ENCODE results near the gene ALDH1L1.

Gene ALDH1L1

DNA sequence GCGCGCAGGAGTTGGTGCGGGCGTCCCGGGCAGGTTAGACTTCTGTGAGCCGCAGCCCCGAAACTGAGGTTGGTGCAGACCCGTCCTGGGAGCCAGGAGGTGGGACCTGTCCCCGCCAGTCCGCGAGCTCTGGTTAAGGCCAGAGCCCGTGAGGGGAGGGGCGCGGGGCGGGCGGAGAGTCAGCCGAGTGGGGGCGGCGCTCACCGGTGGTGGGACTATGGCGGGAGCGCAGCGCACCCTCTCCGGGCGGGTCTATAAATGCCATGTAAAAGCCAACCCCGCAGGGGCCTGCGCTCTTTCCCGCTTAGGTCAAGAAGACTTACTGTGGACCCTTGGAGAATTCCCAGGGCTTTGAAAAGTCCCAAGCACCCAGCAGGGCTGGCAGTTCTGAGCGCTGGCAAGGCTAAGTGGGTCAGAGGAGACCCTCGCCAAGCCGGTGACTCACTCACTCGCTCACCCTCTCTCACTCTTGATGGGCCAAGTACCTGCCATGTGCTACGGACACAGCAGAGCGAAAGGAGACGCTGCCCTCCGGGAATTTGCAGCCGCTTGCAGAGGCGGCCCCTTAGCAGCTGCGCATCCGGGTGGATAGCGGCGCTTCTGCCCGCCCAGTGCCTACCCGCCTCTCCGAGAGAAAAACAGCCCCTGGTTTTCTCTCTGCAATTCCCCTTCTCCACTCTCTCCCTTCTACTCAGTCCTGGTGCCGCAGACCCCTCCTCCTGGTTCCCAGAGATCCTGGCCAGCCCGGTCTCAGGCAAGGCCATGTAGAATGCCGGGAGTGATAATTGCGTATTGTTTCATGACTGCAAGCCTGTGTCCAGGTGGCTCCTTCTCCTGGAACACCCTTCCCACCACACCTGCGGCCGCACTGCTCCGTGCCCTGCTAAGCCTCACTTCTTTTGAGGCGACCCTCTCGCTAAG is at the start of gene ALDH1L1:
Gene ALDH1L1, minus strand, starts transcription at position 110 of the 921 bp plus-strand sequence. CDS start 19,607 bp downstream, outside the sequence.
- DNase-seq = peak; percentile 65 to 67

DNA sequence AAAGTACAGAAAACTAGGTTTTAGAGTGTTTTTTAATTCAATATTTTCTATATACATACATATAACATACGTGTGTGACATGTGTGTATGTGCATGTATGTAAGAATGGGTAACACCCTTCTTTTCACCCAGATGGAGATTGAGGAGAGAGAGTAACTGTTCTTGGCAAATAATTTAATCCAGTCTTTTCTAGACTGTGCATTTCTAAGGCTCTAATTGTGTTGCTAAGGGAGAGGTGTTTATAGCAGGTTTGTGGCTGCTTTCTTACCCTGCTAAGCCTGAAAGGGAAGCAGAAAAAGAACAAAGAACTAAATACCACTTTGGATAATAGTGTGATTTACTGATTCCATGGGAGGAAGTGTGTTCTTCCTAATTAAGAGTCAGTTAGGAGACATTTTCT is 46.0 kb upstream of the ALDH1L1 start:
- DNase-seq = peak in 1 of 2 donors; percentile 72

DNA sequence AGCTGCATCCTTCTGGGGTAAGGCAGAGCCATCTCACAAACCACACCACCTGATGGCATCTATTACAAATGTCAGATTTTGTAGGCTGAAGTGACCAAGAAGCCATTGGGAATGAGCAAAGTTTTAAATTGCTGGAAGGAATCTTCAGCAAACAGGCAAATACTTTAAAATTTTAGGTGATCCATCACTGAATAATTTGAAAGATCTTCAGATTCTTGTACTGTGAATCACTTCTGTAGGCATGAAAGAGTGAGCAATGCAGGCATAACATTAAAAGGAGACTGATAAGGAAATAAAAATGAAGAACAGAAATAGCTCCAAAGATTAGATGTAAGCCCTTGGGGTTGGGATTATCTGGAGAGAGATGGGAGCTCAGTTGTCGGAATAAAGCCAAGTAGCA is 36.0 kb upstream of the ALDH1L1 start:
- DNase-seq = no peak

DNA sequence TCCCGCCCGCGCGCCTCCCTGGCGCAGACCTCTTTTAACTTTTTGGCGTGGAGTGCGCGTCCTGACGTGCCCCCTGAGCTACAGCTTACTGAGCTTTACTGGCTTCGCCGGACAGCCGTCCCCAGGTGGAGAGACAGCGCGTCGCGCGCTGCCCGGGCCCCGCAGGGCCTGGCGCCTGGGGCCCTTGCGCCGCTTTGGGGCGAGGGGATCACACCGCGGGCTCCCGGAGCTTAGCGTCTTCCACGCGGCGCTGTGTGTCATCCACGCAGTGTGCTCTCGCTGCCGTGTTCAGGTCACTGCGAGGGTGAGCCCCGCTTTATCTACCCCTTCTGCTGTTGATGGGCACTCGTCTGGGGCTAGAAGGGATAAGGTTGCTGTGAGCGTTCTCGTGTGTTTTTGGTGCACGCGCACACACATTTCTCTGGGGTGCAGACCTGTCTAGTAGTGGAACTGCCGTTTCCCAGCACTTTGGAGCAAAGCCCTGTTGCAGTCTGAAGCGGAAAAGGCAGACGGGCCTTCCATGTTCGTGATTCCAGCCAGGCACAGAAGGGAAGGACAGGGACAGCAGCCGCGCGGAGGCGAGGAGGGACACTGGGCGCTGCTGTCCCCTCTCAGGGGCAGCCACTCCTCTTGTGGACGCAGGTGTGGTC is 33.1 kb upstream of the ALDH1L1 start:
- no peak for DNase-seq

DNA sequence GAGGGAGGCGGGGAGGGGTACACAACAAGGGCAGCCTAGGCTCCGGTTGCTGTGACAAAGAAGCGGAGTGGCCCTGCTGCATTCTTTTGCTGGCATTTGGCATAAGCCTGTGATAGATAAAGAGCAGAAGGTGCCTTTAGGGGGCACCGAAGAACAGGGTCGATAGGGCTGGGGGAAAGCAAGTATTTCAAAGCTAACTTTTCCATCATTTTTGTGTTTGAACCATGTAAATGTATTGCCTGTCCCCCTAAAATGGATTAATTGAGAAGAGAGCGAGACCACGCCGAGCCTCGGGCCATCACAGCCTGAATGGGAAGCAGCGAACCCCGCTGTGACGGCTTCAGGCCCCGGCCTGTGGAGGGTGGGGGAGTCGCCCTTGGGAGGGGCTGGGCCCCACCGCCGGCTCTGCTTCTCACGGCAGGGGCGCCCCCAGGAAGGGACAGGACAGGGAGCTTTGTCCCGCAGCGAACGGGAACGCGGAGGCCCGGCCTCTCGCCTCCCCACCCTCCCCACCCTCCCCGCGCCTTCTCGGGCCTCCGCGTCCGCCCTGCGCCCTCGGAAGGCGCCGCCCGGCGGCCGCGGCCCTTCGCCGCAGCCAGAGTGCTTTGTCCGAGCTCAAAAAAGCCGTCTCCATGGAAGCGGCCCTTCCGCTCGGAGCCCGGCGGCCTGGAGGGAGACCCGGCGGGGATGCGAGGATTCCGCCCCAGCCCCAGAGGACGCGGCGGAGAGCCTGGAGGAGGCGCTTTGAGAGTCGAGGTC is 32.4 kb upstream of the ALDH1L1 start:
- no peak for DNase-seq

DNA sequence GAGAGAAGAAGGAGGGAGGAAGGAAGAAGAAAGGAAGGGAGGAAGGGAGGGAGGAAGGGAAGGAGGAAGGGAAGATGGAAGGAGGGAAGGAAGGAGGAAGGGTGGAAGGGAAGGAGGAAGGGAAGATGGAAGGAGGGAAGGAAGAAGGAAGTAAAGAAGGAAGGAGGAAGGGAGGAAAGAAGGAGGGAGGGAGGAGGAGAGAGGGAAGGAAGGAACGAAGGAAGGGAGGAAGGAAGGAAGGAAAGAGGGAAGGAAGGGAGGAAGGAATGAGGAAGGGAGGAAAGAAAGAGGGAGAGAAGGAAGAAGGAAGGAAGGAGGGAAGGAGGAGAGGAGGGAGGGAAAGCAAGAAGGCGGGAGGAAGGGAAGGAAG is 31.8 kb upstream of the ALDH1L1 start:
- no peak for DNase-seq

DNA sequence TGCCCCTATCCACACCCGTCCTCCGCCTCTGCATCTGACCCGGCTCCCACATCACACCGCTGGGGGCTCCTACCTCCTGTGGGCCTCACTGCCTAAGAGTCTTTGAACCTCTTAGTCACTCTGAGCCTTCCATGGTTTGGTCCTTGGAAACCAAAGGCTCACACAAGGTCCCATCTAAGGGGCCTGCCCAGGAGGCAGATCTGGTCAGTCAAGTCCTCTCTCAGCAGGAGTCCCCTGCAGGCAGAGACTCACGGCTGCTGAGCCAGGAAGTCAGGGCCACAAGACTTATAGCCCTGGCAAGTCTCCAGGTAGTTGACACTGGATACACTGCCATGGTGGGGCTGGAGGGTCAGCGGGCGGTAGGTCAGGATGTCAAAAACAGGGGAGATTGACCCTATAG is 31.2 kb upstream of the ALDH1L1 start:
- no peak for DNase-seq

DNA sequence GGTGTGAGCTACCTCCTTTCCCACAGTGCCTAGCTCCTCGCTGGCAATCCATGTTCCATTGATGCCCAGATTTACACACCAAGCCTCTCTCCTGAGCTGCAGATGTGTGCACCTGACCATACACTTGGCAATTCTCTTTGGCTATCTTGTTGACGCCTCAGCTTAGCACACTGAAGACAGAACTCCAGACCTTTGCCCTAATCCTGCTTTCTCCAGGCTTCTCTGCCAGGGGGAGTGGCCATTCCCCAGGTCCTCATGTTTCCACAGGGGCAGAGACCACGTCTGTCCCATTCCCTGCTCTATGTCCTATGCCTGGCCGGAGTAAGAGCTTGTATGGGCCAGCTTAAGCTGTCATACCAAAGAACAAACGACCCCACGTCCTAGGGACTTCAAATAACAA is 30.2 kb upstream of the ALDH1L1 start:
- DNase-seq = no peak

DNA sequence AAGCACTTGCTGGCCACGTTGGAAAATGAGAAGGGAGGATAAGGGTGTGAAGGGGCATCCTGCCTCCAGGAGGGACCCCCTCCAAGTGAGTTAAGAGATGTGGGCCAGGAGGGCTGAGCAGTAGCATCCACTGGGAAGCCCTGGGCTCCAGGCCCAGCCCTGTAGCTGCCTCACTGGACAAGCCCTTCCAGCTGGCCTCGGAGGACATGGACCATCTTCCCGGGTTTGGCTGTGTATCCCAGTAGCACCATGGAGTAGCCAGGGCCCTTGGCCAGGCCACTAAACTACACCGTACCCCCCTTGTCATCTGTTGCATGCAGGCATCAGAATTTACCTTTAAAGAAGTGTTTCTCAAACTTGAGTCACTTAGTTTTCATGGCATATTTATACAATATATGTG is 29.4 kb upstream of the ALDH1L1 start:
- DNase-seq = no peak

DNA sequence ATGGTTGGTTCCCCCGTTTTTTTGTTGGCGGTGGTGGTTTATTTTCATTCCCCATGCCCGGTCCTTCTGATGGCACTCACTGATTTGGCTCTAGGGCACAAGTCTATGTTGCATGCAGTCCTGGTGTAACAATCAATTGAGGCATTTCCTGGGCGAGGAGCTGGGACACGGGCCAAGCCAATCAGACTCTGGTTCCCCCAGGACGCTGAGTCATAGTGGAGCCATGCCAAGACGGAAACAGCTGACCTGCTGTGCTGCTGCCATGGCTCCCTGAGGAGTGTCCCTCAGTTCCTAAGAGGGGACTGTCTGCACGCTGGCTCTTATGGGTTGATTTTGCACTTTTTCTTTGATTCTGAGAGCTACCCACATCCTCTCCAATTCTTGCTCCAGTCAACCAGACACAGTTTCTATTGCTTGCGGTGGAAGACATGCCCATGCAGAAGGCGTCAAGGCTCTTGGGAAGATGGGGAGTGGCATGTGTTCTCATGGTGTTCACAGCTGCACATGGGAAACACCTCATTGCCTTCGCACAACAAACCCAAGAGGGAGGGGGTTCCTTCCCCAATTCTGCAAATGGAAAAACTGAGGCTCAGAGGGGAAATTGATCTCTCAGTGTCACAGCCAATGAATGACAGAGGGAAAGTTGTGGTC is 28.3 kb upstream of the ALDH1L1 start:
- peak in 1 of 2 donors; percentile 4 for DNase-seq

DNA sequence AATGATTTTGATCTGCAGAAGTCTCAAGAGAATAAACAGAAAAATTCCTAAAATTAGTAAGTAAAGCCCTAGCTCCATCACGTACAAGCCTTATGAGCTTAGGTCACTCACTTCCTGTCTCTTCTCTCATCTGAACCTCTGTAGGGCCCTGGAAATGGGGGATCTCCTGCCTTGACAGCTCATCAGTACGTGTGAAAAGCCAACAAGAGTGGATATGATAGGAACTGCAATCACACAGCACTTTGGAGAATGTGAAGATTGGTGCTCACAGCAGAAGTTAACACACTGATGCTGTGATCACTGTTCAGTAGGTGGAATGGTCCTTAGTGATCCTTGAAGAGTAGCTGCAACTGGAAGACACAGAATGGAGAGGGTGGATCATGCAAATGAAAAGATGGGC is 27.8 kb upstream of the ALDH1L1 start:
- no peak for DNase-seq

DNA sequence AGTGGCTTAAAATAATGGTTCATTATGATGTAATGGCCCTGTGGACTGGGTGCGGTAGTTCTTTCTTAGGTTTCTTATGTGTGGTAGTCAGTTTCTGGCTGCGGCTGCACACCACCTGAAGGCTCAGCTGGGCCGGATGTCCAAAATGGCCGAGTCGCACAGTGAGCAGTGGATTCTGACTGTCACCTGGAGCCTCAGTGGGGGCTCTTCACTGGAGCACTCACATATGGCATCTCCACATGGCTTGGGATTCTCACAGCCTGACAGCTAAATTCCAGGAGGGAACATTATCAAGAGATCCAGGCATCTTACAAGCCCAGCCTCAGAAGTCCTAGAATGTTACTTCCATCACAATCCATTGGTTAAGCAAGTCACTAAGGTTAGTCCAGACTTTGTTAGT is 26.8 kb upstream of the ALDH1L1 start:
- DNase-seq = no peak

DNA sequence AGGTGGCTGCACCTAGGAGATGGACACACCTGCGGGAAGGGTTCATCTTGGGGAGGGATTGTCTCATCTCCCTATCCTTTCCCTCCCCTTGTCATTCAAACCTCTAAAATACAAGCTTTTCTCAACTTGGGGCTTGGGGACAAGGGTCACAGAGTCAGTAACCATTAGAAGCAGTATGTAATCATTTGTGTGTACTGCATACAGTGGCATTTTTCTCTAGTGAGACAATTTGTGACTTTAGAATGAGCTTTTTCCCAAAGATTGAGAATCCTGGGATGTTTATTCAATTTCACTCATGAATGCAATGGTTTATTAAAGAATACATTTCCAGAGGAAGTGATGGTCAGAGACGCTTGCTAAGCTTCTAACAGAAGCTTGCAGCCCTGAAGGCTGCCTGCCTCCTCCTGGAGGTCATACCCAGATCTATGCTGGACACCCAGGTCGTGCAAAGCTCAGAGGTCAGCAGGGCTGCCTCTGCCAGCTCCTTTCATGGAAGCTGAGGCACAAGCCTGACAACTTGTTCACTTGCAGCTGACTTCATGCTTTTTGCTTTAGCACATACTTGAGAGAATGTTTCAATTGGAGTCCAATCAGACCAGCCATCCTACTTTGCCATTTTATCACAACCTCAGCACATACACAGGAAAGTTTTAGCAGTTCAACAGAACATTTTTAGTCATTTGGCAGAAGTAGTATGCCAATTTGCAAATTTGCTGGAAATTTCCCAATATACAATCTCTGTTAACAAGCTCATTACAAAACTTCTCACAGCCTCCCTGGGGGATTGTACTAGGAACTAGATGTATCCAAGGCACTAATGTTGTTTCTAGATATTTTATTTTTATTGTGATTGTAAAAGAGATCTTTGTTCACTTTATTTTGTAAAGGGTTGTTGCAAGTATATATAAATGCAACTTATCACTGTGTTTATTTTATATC is 25.6 kb upstream of the ALDH1L1 start:
- DNase-seq = no peak

DNA sequence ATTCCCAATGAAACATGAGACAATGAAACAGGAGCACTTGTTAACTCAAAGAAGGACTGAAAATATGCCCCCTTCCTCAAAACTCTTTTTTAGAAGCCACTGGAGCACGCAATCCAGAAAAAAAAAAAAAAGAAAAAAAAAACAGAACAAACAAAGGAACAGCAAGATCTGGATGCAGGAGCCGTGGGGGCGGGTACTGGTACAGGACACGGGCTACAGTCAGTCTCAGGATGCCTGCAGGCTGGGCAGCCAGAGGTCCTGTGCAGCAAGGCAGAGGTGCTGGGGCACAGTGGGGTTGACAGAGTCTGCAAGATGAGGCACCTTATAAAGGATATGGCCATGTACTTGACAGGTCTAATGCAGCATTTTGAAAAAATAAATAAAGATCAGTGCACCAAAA is 22.3 kb upstream of the ALDH1L1 start:
- DNase-seq = no peak

DNA sequence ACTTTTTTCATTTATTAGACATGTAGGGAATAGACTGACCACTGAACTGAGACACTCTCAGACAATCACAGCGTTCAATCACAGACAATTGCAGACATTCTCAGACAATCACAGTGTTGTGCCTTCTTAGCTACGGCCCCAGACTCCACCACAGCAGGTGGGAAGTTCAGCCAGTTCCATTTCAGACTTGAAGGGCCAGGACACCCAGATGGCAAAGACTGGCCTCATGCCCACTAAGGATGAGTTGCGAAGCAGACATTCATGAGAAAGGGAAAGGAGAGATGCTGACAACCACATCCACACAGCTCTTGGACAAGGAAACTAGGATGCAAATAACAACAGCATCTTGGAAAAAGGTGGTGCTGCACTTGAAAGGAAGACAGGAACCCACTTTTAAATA is 21.9 kb upstream of the ALDH1L1 start:
- no peak for DNase-seq

DNA sequence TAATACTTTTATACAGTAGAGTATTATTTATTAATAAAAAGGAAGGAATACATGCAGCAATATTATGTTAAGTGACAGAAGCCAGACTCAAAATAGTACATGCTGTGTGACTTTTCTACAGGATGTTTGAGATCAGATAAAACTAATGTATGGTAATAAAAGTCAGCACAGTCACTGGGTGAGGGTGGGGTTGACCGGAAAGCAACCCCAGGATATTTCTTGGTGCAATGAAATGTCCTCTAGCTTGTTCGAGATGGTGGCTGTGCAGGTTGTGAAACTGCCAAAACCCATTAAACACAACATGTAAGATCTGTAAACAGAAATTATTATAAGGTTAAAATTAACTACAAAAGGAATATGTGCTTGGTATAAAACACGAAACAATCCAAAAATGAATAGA is 20.8 kb upstream of the ALDH1L1 start:
- DNase-seq = no peak

DNA sequence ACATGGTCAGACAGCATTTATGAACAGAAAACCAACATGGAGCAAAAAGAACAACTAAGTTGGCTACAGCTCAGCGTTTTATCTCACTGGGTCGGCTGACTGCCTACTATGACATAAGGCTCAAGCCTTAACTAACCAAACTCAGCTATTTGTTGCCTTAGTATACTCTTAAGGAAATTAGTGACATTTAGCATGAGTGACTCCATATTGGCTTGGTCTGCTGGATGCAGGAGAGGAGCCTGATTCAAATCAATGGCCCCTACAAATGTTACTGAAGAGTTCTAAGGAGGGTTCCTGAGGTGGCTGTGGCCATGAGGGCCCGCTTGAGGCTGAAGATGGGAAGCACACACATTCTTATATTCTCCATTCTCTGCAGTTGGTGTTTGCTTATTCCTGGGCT is 20.1 kb upstream of the ALDH1L1 start:
- DNase-seq = no peak

DNA sequence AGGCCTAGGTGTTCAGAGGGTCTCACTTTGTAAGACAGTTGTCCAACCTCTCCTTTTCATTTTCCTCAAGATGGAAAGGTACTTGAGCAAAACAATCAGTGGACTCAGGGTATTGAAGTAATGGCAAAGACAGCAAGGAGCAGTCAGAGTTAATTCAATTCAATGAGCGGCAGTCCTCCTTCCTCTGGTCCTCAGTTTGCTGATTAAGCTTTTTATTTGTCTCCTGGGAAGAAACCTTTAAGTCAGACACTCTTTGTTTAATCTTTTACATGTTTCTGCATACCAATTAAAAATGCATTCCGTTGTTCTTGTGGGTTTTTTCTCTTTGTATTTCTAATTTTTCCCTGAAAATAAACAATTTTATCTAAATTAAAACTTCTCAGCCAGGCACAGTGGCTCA is 18.9 kb upstream of the ALDH1L1 start:
- DNase-seq = no peak

DNA sequence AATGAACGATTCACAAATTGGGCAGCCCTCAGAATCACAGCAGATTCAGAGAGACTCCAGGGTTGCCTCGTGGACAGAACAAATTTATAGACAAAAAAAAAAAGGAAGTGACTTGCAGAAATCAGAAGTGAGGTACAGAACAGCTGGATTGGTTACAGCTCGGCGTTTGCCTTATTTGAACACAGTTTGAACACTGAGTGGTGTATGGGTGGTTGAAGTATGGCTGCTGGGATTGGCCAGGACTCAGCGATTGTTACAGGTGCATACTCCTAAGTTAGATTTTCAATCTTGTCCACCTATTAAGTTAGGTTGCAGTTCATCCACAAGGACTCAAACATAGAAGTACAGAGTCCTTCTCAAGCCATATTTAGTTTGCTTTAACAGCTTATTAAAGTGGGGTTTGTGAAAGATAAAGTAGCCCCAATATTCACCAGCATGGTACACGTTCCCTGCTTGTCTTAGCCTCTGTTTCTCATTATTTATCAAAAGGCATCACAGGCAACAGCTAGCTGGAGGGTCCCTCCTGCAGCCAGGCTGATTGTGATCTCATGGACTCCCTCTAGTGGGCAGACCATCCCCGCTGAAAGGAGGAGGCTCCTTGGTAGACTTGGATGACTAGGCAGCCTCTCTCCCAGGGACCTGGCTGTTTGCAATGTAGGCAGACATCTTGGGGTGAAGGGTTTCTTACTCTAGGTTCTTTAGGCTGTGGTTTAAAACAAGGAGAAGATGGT is 17.6 kb upstream of the ALDH1L1 start:
- peak in 1 of 2 donors; percentile 25 for DNase-seq

DNA sequence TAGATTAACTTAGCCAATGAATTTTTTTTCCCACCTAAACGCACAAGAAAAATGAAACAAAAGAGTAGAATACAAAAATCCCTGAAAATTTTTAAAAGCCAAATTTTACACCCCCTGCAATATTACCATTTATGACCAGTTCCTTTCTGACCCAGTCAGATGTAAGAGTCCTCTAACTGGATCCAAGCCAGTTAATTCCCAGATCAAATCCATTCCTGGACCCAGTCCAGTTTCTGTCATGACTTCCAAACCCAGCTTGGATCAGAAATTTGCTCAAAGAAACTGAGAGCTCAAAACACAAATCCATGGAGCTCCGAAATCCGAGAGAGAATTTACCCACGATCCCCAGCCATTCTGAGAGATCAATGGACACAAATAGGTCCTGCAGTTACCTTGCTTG is 17.0 kb upstream of the ALDH1L1 start:
- no peak for DNase-seq

DNA sequence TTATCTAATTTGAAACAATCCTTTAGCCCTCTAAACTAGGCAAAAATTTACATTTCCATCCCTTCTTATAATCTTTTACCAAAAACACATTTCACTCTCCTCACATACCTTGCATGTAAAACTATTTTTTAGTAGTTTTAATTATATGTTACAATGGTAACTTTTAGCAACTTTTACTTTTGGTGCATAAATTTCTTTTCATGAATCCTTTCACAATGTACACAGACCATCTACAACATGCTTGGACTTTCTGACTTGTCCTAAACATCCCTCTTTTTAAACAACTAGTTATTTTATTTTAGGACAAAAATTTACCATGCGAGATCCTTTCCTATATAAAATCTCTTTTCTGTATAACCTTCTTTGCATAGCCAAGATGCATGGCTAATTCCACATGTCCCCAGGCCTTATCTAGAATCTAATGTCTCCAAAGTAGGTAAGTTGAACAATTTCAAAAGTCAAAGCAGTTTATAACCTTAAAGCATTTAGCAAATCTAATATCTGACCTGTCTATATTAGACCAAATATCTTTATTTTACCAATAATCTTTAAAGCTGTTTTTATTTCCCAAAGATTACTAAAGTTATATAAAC is 14.4 kb upstream of the ALDH1L1 start:
- DNase-seq = no peak
